ENCODE measurements around the gene FXYD6. TPM values are rescaled to one million over a fixed set of nuclear protein-coding genes. Genes with fewer than 3 reads are reported as not detected.

FXYD6 gene
- total RNA-seq, 1 experiment from 2014 or later, result not detected

DNA sequence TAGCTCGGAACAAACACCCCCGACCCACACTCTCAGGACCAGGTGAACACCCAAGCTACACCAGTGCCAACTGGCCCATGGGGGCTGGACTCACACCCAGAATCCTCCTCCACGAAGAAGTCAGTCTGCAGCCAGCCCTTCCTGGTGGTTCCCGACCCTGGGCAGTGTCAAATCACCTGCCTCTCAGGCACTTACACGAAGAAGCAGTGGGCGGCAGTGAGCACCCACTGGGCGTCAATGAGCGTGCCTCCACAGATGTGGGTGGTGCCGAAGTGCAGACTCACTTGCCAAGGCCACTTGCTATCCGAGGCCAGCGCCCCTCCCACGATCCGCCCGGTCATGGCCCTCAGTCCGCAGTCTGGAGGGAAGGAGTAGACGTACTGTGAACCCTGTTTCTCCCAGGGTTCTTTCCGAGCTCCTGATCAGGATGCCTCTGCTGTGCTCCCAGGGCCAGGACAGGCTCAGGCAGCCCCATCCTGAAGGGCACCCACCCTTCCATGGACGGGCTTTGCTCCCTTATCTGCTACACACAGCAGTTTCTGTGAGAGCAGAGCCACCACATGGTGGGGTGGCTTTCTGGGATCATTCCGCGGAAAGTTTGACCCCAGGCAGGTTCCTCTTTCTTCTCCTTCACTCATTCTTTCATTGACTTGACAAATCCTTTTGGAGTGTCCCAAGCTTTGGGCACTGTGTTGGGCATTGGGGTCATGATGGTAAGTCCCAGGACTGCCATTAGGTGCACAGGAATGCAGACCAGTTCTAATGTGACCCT is 33.3 kb upstream of the FXYD6 start:
- intact Hi-C loops (cut with micrococcal nuclease), result no loop called here
- TF ChIP-seq EZH2 (IDR thresholded peaks at IDR 0.05; ENCODE audit: low read length, unreplicated experiment) (no peak), CTCF (conservative IDR thresholded peaks at IDR 0.05; ENCODE audit: low read depth, low read length) (no peak), EZH2phosphoT487 (IDR thresholded peaks at IDR 0.05; ENCODE audit: borderline replicate concordance, low read length) (no peak)
- no peak overlapping the region for H3K4me3 ChIP-seq (ENCODE audit: low read length)
- no peaks in the 10 kb centered on the region for H3K9me2 ChIP-seq (replicated peaks; ENCODE audit: low read length)
- H3K9me3 ChIP-seq (ENCODE audit: low read length), result no peaks in the 10 kb centered on the region
- H3K4me1 ChIP-seq (ENCODE audit: insufficient read depth, low read length), result peaks cover 5% of the 10 kb centered on the region
- no peak for DNase-seq
- no peak overlapping the region for H2AFZ ChIP-seq (ENCODE audit: low read length)
- H3K79me2 ChIP-seq (ENCODE audit: low read length), result no peaks in the 10 kb centered on the region
- no peaks in the 10 kb centered on the region for H3F3A ChIP-seq (ENCODE audit: low read length, unreplicated experiment)
- no peaks in the 10 kb centered on the region for H3K36me3 ChIP-seq (ENCODE audit: low read depth, low read length)
- H4K20me1 ChIP-seq (ENCODE audit: low read length), result no peaks in the 10 kb centered on the region
- no peak overlapping the region for H3K9ac ChIP-seq (ENCODE audit: low read length)
- BruUV-seq (replicated peaks), result no TSS peak
- peaks cover 45% of the 10 kb centered on the region for H3K27me3 ChIP-seq (ENCODE audit: low read length)
- ChIA-PET CTCF (no interaction called here), POLR2A (ENCODE audit: unreplicated experiment) (no interaction called here)
- ATAC-seq, result no peak
- no peak overlapping the region for H3K4me2 ChIP-seq (ENCODE audit: low read length)
- H3K27ac ChIP-seq (ENCODE audit: low read length), result no peak overlapping the region

DNA sequence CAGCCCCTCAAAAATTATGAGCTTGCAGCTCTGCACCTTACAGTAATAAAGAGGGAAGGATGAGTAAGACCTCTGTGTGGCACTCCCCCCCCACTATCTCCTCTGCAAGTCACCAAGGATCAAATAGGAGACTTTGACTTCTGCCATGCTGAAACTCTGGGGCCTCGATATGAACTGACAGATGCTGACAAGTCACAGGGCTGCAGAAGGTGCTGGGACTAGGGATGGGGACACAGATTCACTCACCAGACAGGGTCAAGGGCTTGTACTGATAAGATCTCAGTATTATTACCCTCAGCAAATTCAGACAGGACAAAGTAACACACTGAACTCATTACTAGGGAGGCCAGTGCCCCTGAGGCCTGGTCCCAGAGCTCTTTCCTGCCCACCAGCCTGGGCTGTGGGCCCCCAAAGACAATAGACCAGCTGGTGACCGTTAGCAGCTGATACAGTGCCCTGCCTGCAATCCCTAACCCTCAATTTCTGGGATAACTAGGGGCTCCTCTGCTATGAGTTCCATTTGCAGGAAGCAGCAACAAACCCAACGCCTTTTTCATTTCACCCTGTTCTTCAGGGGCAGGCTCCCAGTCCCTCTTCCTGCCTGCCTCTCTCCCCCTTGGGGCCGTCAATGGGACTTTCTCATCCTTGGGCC is 32.6 kb upstream of the FXYD6 start:
- Histone ChIP-seq H3K27me3 (ENCODE audit: low read length) (peaks cover 43% of the 10 kb centered on the region), H3K27ac (ENCODE audit: low read length) (no peak overlapping the region), H3K4me3 (ENCODE audit: low read length) (no peak overlapping the region), H4K20me1 (ENCODE audit: low read length) (no peaks in the 10 kb centered on the region), H3K9me3 (ENCODE audit: low read length) (no peaks in the 10 kb centered on the region), H3K4me2 (ENCODE audit: low read length) (no peak overlapping the region), H3K36me3 (ENCODE audit: low read depth, low read length) (no peaks in the 10 kb centered on the region), H3K9me2 (replicated peaks; ENCODE audit: low read length) (no peaks in the 10 kb centered on the region), H3K9ac (ENCODE audit: low read length) (no peak overlapping the region), H3K4me1 (ENCODE audit: insufficient read depth, low read length) (peaks cover 5% of the 10 kb centered on the region), H3F3A (ENCODE audit: low read length, unreplicated experiment) (no peaks in the 10 kb centered on the region), H2AFZ (ENCODE audit: low read length) (no peak overlapping the region), H3K79me2 (ENCODE audit: low read length) (no peaks in the 10 kb centered on the region)
- POLR2A ChIA-PET (ENCODE audit: unreplicated experiment), result no interaction called here
- no TSS peak for BruUV-seq (replicated peaks)
- CTCF ChIA-PET, result no interaction called here
- no peak for ATAC-seq
- intact Hi-C loops (cut with micrococcal nuclease), result no loop called here
- TF ChIP-seq CTCF (conservative IDR thresholded peaks at IDR 0.05; ENCODE audit: low read depth, low read length), result no peak
- TF ChIP-seq EZH2 (IDR thresholded peaks at IDR 0.05; ENCODE audit: low read length, unreplicated experiment), result no peak
- TF ChIP-seq EZH2phosphoT487 (IDR thresholded peaks at IDR 0.05; ENCODE audit: borderline replicate concordance, low read length), result no peak
- DNase-seq, result no peak
